GM21381 (cell line): Measurements from ENCODE around the gene STX8.
"Not testable (repeated sequence)": the region's sequence is repeated elsewhere in the genome, so short reads cannot be mapped to it uniquely, and the experiment has no call there.

Experiments used
- ATAC-seq: cut with Tn5 transposase; IDR thresholded peaks from one replicate; pipeline ENCODE4 v1.9.1; 2021; ENCODE audit warnings: mild to moderate bottlenecking, moderate library complexity; ENCODE audit not compliant: unreplicated experiment

STX8 gene, protein sequence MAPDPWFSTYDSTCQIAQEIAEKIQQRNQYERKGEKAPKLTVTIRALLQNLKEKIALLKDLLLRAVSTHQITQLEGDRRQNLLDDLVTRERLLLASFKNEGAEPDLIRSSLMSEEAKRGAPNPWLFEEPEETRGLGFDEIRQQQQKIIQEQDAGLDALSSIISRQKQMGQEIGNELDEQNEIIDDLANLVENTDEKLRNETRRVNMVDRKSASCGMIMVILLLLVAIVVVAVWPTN

DNA sequence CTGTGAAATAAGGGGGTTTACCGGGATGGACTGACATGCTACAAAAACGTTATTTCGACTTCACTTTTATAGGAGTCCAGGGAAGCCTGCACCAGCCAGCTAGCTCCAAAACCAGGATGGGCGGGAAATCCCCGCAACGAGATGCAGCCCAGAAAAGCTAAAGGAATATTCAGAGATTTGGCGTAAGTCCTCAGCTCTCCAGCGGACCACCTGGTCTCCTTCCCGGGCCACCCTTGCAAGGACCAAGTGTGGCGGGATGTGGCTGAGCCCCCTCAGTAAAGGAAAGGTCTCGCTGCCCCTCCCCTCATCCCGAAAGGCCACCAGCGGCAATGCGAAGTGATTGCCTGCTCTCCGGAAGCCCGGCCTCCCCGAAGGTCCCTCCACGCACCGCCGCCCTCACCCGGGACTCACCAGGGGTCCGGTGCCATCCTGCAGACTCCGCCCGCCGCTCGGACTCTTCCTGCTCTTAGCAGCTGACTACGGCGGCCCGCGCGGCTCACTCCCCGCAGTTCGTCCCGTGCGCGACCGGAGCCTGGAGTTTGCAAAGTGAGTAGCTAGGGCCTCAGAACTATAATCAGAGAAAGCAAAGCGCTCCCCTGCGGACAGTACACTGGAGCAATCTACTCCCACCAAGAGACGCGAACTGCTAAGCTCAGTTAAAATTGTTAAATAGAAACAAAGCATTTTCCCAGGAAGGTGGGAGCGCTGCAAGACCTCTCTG, at the start of gene STX8:
STX8 (minus strand) TSS at position 440 of the 721 bp plus-strand sequence; CDS start at position 428, 12 bp downstream.
- peak; percentile 76 for ATAC-seq

DNA sequence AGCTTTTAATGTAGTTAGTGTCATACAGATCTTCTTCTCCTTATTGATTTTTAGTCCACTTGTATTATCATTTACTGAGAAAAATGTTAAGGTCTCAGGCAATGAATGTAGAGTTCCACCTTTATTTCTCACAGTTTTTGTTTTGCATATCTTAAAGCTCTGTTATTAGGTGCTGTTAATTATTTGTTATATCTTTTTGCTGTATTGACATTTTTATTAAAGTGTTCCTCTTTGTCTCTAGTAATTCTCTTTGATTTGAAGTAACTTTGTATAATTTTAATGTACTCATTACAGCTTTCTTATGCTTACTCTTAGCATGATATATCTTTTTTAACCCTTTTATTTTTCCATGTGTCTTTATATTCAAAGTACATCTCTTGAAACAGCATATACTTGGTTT, 47.3 kb upstream of the STX8 start:
- no peak for ATAC-seq

DNA sequence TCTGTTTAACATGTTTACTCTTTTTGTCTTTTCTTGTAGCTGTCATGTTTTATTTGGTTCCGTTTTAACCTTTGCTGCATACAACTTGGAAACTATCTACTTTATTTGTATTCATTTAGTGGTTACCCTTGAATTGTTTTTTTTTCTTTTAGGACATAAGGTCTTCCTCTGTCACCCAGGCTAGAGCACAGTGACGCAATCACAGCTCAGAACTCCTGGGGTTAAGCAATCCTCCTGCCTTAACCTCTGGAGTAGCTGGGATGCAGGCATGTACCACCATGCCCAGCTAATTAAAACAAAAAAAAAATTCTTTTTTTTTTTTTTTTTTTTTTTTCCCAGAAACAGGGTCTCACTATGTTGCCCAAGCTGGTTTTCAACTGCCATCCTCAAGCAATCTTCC, 39.9 kb upstream of the STX8 start:
- no peak for ATAC-seq

DNA sequence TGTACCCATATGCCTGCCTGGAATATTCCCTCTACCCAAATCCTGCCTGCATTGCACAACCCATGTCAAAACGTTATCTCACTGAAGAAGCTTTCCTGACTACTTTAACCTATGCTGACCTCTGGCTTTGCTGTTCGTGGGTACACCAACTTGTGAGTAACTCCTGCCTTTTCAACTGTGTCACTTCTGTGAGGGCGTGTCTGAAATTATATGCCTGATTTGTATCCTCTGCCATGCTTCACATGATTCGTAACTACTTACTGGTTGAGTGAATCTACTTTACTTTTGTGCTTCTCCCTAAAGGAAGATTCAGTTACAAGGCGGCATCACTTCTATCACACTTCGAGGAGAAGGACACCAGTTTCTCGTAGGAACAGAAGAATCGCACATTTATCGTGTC, 36.4 kb upstream of the STX8 start:
- ATAC-seq = no peak

DNA sequence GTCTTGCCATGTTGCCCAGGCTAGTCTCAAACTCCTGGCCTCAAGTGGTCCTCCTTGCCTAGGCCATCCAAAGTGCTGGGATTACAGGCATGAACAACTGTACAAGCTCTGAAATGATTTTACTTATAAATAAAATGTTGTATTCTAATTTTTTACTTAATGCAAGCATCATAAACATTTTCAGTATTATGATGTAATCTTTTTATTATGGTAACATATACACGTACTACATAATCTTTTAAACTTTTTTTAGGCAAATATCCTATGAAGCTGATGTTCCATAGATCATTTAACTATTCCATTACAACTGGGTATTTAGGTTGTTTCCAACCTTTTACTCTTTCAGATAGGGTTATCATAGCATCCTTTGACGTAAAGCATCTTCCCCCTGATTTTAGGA, 35.9 kb upstream of the STX8 start:
- ATAC-seq = no peak

DNA sequence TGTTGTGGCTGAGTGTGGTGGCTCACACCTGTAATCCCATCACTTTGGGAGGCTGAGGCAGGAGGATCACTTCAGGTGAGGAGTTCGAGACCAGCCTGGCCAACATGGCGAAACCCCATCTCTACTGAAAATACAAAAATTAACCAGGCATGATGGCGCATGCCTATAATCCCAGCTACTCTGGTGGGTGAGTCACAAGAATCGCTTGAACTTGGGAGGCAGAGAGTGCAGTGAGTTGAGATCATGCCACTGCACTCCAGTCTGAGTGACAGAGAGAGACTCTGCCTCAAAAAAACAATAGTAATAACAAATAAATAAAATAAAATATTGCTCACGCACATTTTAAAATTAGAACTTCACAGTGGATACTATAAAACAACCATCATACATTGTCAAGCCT, 31.4 kb upstream of the STX8 start:
- ATAC-seq = not testable (repeated sequence)

DNA sequence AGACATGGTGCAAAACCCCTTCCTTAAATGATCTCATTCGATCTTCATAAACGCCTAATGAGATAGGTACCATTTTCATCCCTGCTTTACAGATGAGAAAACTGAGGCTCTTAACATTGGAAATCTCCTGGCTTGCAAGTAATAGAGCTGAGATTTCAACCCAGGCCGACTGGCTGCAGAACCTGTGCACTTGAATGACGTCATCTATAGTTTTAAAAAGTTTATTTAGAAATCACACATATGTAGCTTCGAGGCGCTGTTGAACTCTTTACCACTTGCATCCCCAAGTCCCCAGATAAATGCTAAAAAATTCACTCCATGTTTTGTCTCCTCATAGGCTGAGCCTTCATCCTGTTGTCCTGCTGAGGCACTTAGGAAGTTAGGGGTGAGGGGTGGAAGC, 30.8 kb upstream of the STX8 start:
- ATAC-seq = no peak

DNA sequence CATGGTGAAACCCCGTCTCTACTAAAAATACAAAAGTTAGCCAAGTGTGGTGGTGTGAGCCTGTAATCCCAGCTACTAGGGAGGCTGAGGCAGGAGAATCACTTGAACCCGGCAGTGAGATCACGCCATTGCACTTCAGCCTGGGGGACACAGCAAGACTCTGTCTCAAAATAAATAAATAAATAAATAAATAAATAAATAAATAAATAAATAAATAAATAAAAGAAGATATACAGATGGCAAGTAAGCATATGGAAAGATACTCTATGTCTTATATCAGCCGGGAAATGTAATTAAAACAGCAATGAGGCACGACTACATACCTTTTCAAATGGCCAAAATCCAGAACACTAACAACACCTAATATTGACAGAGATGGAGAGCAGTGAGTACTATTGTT, 29.0 kb upstream of the STX8 start:
- ATAC-seq = not testable (repeated sequence)

DNA sequence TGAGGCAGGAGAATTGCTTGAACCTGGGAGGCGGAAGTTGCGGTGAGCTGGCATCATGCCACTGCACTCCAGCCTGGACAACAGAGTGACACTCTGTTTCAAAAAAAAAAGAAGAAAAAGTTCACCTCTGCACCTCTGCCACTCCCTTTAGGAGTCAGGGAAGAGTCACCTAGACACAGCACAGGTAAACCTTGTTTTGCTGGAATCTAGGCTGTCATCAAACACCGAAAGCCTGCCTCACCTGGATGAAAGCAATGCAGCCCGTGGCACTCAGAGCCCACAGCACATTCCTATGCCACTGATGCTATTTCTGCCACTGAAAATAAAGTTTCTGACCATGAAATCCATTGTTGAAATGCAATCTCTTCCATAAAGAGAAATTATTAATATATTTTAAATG, 23.0 kb upstream of the STX8 start:
- ATAC-seq = no peak

DNA sequence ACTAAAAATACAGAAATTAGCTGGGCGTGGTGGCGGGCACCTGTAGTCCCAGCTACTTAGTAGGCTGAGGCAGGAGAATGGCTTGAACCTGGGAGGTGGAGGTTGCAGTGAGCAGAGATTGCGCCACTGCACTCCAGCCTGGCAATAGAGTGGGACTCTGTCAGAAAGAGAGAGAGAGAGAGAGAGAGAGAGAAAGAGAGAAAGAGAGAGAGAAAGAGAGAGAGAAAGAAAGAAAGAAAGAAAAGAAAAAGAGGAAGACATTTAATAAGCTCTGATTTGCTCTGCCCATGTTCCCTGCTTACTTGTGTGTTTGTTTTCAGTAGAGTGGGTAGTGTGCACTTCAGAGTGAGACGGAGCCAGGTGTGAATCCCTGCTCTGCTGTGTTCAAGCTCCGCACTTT, 22.0 kb upstream of the STX8 start:
- ATAC-seq = not testable (repeated sequence)

DNA sequence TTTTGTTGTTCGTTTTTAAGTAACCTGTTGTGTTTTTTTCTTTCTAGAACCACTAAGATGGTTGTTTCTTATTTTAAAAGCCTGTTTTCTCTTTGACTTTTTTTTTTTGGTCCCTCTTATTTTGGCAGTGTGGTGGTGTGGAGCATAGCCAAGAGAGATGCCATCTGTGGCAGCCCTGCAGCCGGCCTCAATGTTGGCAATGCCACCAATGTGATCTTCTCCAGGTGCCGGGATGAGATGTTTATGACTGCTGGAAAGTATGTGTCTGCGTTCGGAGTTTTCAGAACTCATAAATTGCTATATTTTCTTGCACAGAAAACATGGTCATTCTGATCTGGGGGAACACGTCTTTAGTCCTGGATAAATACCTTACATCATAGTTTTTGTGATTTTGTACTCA, 18.4 kb upstream of the STX8 start:
- ATAC-seq = no peak

DNA sequence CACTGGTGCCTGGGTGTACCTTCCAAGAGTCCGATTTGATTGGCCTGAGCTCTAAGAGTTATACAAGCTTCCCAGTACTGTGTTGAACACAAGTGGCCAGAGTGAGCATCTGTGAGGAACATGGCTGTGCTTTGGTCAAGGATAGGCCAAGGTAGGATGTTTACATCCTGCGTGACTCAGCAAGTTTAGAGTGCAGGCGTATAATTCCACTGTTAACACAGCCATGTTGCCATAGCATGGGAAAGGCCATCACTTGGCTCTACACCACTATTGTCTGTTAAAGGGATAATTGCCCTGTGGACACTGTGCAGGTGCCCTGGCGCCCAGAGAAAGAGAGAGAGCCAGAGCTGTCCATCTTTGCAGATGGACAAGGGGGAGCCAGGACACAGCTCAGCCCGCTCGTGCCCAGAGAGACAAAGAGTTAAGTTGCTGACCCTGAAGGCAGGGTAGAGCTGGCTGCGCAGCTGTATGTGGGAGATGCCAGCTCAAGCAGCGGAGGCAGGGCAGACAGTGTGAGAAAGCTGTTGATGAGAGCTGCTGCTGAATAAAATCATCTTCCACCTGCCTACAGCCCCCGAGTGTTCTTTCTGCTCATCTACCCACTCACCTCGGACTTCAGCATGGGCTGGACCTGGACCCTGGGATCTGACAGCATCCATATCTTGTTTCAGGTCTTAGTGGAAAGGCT, 12.5 kb upstream of the STX8 start:
- ATAC-seq = no peak

DNA sequence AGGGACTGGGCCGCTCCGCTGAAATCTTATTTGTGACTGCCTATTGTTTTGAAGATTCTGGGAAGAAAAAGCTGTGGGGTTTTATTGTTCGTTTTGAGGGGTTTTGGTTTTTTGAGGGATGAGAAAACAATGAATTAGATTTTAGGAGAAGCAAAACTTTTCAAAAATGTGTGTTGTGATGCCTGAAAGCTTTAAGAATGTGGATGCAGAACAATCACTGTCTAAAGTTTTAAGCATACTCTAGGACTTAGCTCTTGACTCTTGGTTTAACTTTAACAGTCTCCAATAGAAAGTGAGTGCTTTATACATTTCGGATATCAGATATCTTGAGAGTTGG, 1.7 kb upstream of the STX8 start:
- no peak for ATAC-seq

DNA sequence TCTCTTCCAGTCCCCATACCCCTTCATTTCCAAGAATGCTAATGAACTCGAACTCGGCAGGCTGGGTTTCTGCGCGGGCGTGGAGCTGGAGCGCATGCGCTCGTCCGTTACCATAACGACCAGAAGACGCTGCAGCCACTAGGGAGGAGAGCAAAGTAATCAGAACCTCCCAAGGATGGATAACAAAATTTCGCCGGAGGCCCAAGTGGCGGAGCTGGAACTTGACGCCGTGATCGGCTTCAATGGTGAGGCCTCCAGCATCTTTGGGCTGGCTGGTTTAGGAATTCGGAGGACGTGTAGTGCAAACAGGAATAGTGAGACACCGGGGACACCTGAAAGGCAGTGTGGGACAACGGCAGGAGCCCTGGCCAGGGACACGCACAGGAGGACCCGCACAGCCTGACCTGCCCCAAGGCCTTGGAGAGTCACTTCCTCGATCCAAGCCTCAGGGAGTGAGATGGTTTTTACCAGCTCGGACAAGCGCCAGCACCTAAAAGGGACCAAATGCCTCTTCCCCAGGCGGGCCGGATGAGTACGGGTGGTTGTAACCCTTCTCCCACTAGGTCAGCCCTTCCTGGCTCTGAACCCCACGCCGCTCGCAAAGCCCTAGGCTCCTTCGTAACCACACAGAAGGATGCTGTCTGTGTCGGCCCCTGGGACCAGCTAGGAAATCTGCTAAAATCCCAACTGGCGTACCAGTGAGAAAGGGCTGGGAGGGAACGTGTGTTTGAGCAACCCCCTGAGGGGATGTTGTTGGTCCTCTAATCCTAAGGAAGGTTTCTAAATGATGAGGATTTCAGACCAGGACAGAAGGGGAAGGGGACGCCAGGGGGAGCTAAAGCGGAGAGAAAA, 1.1 kb upstream of the STX8 start, which contains the start of gene CFAP52:
CFAP52 (plus strand) TSS at position 122 of the 852 bp plus-strand sequence; CDS start at position 176, 54 bp downstream.
- peak; percentile 63 for ATAC-seq

DNA sequence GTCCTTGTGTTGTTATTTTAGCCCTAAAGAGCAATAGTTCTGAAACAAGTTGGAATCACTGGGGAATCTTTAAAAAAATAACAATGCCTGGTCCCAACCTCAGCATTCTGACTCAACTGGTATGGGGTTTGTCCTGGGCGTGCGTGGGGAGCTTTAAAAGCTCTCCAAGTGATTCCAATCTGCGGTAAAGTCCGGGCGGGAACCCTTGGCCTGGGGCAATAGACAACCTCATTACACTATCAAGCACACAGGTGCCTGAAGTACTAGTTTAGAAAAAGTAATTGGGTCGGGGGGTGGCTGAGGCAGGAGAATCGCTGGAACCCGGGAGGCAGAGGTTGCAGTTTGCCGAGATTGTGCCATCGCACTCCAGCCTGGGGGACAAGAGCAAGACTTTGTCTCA, 4.4 kb downstream of the STX8 start:
- no peak for ATAC-seq

DNA sequence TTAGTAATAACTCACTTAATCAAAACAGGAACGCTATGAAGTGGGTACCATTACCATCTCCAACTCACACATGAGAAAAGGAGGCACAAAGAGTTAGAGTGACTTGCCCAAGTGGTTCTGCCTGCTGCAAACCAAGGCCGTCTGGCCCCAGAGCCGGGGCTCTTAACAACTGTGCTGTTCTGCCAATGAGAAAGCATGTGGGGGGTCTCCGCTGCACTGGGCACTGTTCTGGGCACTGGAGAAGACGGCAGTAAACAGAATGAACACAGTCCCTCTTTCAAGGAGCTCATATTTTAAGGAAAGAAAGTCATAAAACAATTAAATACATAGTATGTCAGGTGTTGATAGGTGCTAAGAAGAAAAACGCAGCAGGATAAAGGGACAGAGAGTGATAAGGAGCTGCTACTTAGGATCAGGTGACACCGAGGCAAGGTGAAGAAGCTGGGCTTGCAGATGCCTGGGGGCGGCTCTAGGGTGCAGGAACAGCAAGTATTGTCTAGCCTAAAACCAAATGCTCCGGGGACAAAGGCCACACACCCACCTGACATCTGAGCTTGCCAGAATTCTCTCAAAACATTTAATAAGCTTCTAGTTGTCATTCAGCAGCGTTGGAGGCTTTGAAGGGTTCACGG, 6.5 kb downstream of the STX8 start:
- ATAC-seq = no peak

DNA sequence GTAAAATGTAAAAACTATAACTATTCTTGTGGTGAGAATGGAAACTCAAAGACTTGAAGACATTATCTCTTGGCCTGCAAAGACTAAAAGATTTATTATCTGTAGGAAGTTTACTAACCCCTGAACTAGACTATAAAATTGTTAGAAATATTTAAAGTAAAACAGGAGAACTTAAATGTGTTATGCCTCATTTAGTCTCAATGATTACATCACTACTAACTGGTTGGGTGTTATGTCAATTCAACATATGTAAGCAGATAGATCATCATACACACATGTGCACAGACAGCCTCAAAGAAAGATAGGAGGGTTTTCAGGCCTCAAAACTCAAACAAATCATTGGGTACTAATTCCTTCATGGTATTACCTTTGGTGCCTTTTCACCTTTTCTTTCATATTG, 7.6 kb downstream of the STX8 start:
- ATAC-seq = no peak

DNA sequence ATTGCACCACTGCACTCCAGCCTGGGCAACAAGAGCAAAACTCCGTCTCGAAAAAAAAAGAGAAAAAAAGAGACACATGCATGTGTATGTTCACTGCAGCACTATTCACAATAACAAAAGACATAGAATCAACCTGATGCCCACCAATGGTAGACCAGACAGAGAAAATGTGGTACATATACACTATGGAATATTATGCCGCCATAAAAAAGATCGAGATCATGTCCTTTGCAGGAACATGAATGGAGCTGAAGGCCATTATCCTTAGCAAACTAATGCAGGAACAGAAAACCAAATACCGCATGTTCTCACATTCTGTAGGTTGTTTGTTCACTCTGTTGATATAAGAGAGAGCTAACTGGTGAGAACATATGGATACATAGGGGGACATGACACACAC, 8.9 kb downstream of the STX8 start:
- not testable (repeated sequence) for ATAC-seq

DNA sequence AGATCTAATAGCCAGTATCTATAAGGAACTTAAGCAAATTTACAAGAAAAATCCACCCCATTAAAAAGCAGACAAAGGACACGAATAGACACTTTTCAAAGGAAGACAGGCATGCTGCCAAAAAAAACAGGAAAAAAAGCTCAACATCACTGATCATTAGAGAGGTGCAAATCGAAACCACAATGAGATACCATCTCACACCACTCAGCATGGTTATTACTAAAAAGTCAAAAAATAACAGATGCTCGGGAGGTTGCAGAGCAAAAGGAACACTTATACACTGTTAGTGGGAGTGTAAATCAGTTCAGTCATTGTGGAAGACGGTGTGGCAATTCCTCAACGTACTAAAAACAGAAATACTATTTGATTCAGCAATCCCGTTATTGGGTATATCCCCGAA, 9.6 kb downstream of the STX8 start:
- no peak for ATAC-seq

DNA sequence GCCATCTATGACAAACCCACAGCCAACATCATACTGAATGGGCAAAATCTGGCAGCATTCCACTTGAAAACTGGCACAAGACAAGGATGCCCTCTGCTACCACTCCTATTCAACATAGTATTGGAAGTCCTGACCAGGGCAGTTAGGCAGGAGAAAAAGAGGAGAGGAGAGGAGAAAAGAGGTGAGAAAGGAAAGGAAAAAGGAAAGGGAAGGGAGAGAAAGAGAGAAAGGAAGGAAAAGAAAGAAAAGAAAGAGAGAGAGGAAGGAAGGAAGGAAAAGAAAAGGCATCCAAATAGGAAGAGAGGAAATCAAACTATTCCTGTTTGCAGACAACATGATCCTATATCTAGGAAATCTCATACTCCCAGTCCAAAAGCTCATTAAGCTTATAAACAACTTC, 11.5 kb downstream of the STX8 start:
- ATAC-seq = no peak

DNA sequence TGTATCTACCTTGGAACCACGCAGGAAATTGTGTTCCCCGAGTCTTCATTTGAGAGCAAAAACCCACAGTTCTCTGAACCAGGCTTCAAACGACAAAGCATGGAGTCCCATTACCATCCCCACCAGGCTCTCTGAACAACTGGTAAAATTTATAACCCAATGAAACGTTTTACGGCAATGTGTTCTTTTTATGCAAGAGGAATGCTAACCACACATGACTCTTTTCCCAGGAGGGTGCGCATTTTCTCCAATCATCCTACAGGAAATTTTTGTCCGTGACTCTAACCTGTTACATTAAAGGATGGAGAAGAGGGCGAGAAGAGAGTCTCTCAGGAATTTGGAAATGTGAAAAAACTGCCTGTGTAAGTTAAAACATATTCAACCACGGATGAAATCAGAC, 17.8 kb downstream of the STX8 start:
- no peak for ATAC-seq
